ENCODE results near the gene IL10RA.

Gene IL10RA

GRCh38 chr11:117962826-117963225, 23.4 kb upstream of the IL10RA start:
- no peak overlapping the region for H3K4me3 ChIP-seq (ENCODE audit: low read length)
- no peak for TF ChIP-seq CTCF (conservative IDR thresholded peaks at IDR 0.05; ENCODE audit: low read length)
- DNase-seq (ENCODE audit: low read depth): no peak

- no peak for TF ChIP-seq CTCF (conservative IDR thresholded peaks at IDR 0.05; ENCODE audit: low read length)
- no peak for DNase-seq (ENCODE audit: low read depth)
Measured at GRCh38 chr11:117966908-117967307, 19.3 kb upstream of the IL10RA start.

GRCh38 chr11:117969160-117969991, 16.8 kb upstream of the IL10RA start:
- no peak for DNase-seq (ENCODE audit: low read depth)
- no peak for TF ChIP-seq CTCF (conservative IDR thresholded peaks at IDR 0.05; ENCODE audit: low read length)
- H3K4me3 ChIP-seq (ENCODE audit: low read length): no peak overlapping the region

More at GRCh38 chr11:117966908-117967307, 19.3 kb upstream of the IL10RA start:
- H3K4me3 ChIP-seq (ENCODE audit: low read length): no peak overlapping the region

- no peak overlapping the region for H3K4me3 ChIP-seq (ENCODE audit: low read length)
- no peak for TF ChIP-seq CTCF (conservative IDR thresholded peaks at IDR 0.05; ENCODE audit: low read length)
- no peak for DNase-seq (ENCODE audit: low read depth)
Measured at GRCh38 chr11:117970400-117971024, 15.7 kb upstream of the IL10RA start.

GRCh38 chr11:117972044-117972443, 14.2 kb upstream of the IL10RA start:
- no peak for TF ChIP-seq CTCF (conservative IDR thresholded peaks at IDR 0.05; ENCODE audit: low read length)
- no peak overlapping the region for H3K4me3 ChIP-seq (ENCODE audit: low read length)
- no peak for DNase-seq (ENCODE audit: low read depth)

GRCh38 chr11:117972629-117973502, 13.3 kb upstream of the IL10RA start:
- DNase-seq (ENCODE audit: low read depth): no peak
- no peak overlapping the region for H3K4me3 ChIP-seq (ENCODE audit: low read length)
- TF ChIP-seq CTCF (conservative IDR thresholded peaks at IDR 0.05; ENCODE audit: low read length): no peak

Measured in AG10803 (cell line).